Uterus (tissue), 4 donors: Measurements from ENCODE around the gene NAV3. TPM values are rescaled to one million over a fixed set of nuclear protein-coding genes. Genes with fewer than 3 reads are reported as not detected.

Source experiments
- DNase-seq, 2 donors: peaks; one replicate each; pipeline ENCODE4 v3.0.0-alpha.2; 2019 to 2020
- H3K27ac ChIP-seq, 2 donors: fragments of 200-600 bp; sonication (generic); 1 replicate in 1 of 2; 2 replicates in 1 of 2; pipeline ENCODE4 v1.5.1; 2016 to 2018
- H3K27me3 ChIP-seq, 2 donors: fragments of 200-600 bp; sonication (generic); one replicate each; pipeline ENCODE4 v1.5.1; 2018 to 2019; ENCODE audit warnings: control low read depth in 1 of 2
- H3K36me3 ChIP-seq, 2 donors: fragments of 200-600 bp; sonication (generic); one replicate each; pipeline ENCODE4 v1.5.1; 2019; ENCODE audit warnings: control low read depth in 1 of 2
- H3K4me1 ChIP-seq, 2 donors: fragments of 200-600 bp; sonication (generic); one replicate each; pipeline ENCODE4 v1.5.1; 2018 to 2019; ENCODE audit warnings: control low read depth in 1 of 2
- H3K4me3 ChIP-seq, 2 donors: fragments of 200-600 bp; sonication (generic); 1 replicate in 1 of 2; 2 replicates in 1 of 2; pipeline ENCODE4 v1.5.1; 2018 to 2019; ENCODE audit warnings: mild to moderate bottlenecking in 1 of 2
- H3K9me3 ChIP-seq, 2 donors: fragments of 200-600 bp; sonication (generic); one replicate each; pipeline ENCODE4 v1.5.1; 2019; ENCODE audit warnings: control low read depth in 1 of 2
- POLR2A ChIP-seq, 2 donors: fragments of 450-650 bp; IDR thresholded peaks; one replicate each; pipeline ENCODE4 v1.6.1; 2016; ENCODE audit warnings: antibody characterized with exemption in 2 of 2, mild to moderate bottlenecking in 1 of 2, moderate library complexity in 1 of 2
- intact Hi-C: fragments of 100-400 bp; cut with DNase I; formaldehyde crosslinking; loops from one replicate; pipeline ENCODE4 v1.15.1; 2023; ENCODE audit warnings: low total_unique reads
- total RNA-seq, 4 donors: library from RNA; depleted of rRNA in 3 of 4; stranded (reverse); fragments of >200 nt in 3 of 4; gene quantifications; one replicate each; pipeline versions ENCODE4 v1.1.0 to v1.2.4, GENCODE V29; 2014 to 2023
- TF ChIP-seq, protein P1 (sequence below), 4 experiments: fragments of 200-600 bp in 2 of 4; fragments of 450-650 bp in 2 of 4; sonication (generic) in 2 of 4; IDR thresholded peaks; one replicate each; pipeline ENCODE4 v1.5.1; 2016 to 2019; ENCODE audit warnings: antibody characterized with exemption in 4 of 4, mild to moderate bottlenecking in 2 of 4, moderate library complexity in 1 of 4
- donor health status: DM: yes; HTN: yes; CAD: no.

NAV3 gene
- total RNA-seq, 4 donors from 2014 or later, result 7.2 to 33.9 (median 13.0) TPM

DNA sequence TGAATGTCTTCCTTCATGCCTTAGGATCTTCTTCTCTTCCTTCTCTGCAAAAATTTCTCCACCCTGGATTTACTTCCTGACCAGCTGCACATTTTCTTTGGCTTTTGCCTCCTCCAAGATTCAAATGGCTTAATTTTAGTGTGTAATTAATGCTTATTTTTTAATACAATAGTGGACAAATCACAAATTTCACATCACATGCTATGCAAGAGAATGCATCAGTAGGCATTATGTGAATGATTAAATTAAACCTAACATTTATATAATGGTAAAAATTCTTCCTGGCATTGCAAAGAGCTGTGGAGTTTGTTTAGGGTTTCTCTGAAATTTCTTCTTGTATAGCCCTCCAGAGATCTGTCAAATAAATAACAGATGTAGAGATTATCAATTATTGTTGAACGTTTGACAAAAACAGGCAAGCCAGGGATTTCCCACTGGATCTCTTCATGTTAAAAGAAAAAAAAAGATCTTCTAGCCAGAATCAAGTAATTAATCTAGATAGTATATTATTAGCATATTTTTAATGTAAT is 84.4 kb downstream of the NAV3 start:
- Histone ChIP-seq H3K4me1 (no peaks in the 10 kb centered on the region), H3K27ac (no peak overlapping the region), H3K27me3 (no peaks in the 10 kb centered on the region), H3K4me3 (no peak overlapping the region), H3K36me3 (no peaks in the 10 kb centered on the region), H3K9me3 (no peaks in the 10 kb centered on the region)
- DNase-seq, result no peak
- intact Hi-C loops, result no loop called here
- TF ChIP-seq POLR2A (IDR thresholded peaks at IDR 0.05), result no peak
- TF ChIP-seq, protein P1, sequence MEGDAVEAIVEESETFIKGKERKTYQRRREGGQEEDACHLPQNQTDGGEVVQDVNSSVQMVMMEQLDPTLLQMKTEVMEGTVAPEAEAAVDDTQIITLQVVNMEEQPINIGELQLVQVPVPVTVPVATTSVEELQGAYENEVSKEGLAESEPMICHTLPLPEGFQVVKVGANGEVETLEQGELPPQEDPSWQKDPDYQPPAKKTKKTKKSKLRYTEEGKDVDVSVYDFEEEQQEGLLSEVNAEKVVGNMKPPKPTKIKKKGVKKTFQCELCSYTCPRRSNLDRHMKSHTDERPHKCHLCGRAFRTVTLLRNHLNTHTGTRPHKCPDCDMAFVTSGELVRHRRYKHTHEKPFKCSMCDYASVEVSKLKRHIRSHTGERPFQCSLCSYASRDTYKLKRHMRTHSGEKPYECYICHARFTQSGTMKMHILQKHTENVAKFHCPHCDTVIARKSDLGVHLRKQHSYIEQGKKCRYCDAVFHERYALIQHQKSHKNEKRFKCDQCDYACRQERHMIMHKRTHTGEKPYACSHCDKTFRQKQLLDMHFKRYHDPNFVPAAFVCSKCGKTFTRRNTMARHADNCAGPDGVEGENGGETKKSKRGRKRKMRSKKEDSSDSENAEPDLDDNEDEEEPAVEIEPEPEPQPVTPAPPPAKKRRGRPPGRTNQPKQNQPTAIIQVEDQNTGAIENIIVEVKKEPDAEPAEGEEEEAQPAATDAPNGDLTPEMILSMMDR (IDR thresholded peaks at IDR 0.05), result no peak

DNA sequence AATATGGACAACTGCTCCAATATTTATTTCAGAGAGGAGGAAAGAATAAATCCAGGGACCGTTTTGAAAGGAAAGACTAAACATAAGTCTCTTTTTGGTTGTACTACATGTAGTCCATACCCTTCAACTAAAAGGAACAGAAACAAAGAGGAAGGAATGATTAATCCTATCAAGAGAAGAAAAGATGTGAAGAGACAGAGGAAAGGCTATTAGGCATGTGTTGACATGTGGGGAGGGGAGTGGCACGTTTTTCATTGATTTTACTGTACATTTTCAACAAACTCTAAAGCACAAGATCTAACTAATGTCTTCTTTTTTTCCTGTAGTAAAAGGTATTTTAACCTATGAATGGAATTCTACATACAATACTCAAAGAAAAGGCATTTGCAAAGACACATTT is 85.6 kb downstream of the NAV3 start:
- DNase-seq, result no peak
- Histone ChIP-seq H3K27ac (no peak overlapping the region), H3K4me3 (no peak overlapping the region), H3K9me3 (no peaks in the 10 kb centered on the region), H3K4me1 (no peaks in the 10 kb centered on the region), H3K36me3 (no peaks in the 10 kb centered on the region), H3K27me3 (no peaks in the 10 kb centered on the region)
- intact Hi-C loops, result no loop called here
- no peak for TF ChIP-seq POLR2A (IDR thresholded peaks at IDR 0.05)
- TF ChIP-seq, protein P1 (IDR thresholded peaks at IDR 0.05), result no peak

DNA sequence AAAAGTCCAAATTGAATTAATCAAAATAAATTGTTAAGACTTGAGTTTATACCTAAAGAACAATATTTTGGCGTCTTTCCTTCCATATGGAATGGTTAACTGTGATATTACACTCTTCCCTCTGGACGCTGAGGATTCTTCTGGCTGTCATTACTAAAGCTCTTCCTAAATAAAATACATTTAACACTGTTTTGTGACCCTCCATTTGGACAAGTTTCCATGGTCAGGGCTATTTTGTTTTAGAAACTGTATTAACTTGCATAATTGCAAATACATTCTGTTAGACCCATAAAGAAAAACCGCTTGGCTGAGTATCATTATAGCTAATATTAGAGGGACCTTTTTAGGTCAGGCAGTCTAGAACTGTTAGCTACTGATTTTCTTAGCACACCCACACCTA is 87.4 kb downstream of the NAV3 start:
- DNase-seq, result no peak
- Histone ChIP-seq H3K4me3 (no peak overlapping the region), H3K27me3 (no peaks in the 10 kb centered on the region), H3K36me3 (no peaks in the 10 kb centered on the region), H3K27ac (no peak overlapping the region), H3K9me3 (no peaks in the 10 kb centered on the region), H3K4me1 (no peaks in the 10 kb centered on the region)
- TF ChIP-seq POLR2A (IDR thresholded peaks at IDR 0.05), result no peak
- TF ChIP-seq, protein P1 (IDR thresholded peaks at IDR 0.05), result no peak
- intact Hi-C loops, result no loop called here

DNA sequence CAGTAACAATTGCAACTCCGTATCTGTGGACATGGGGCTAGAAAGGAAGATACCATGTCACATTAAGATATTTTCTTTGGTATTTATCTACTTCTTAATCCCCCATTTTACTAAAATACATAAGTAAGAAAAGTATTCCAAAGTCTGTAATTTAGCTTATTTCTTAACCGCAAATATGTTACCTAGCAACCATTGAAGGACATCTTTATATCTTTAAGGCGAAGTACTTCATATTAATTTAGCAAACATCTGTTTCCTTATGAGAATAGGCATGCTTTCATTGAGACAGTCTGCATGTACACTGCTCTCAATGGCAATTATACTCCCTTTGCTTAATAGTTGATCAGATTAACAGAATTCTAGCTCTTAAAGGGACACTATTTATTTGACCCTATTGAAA is 88.8 kb downstream of the NAV3 start:
- intact Hi-C loops, result no loop called here
- TF ChIP-seq, protein P1 (IDR thresholded peaks at IDR 0.05), result no peak
- no peak for TF ChIP-seq POLR2A (IDR thresholded peaks at IDR 0.05)
- DNase-seq, result no peak

DNA sequence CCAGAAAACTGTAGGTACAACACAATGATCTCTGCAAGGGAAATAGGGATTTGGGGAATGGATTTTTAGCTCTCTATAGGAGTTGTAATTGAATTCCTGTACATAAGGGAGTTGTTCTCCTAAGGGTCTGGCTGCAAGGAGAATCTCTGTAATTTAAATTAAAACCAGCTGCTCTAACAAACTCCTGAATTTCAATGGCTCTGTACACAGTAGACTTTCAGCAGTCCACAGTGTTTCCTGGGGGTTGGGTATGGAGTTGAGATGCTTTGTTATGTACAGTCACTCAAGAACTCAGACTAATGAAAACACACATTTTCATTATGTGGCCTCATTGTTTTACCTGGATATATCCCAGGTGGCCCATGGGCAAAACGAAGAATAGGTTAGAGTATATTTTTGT is 93.2 kb downstream of the NAV3 start:
- intact Hi-C loops, result no loop called here
- Histone ChIP-seq H3K27me3 (no peaks in the 10 kb centered on the region), H3K27ac (no peak overlapping the region), H3K36me3 (no peaks in the 10 kb centered on the region), H3K4me1 (no peaks in the 10 kb centered on the region), H3K4me3 (no peak overlapping the region), H3K9me3 (no peaks in the 10 kb centered on the region)
- no peak for DNase-seq
- TF ChIP-seq, protein P1 (IDR thresholded peaks at IDR 0.05), result no peak
- no peak for TF ChIP-seq POLR2A (IDR thresholded peaks at IDR 0.05)

More for the DNA sequence above, 88.8 kb downstream of the NAV3 start:
- H3K27me3 ChIP-seq, result no peaks in the 10 kb centered on the region
- H3K9me3 ChIP-seq, result no peaks in the 10 kb centered on the region
- H3K36me3 ChIP-seq, result no peaks in the 10 kb centered on the region
- no peak overlapping the region for H3K27ac ChIP-seq
- no peak overlapping the region for H3K4me3 ChIP-seq
- H3K4me1 ChIP-seq, result no peaks in the 10 kb centered on the region
